ENCODE measurements around the gene BOLL. TPM values are rescaled to one million over a fixed set of nuclear protein-coding genes. Genes with fewer than 3 reads are reported as not detected.

The BOLL gene
- total and polyA plus RNA-seq, 10 of the 15 experiments (the other 5 are each of a cell fraction or from before 2014, with no cell fraction given) = 0.05 TPM; not detected in 9

GRCh38 chr2:197727011-197727410 is 58.1 kb downstream of the BOLL start:
- intact Hi-C loops (cut with micrococcal nuclease; ENCODE audit: unreplicated experiment) (no loop called here), in situ Hi-C loops (cut with MboI) (no loop called here)
- H4K20me1 ChIP-seq (ENCODE audit: control insufficient read depth, insufficient read depth) = no peaks in the 10 kb centered on the region
- ChIA-PET RAD21 (ENCODE audit: unreplicated experiment) (no interaction called here), SMC1A (ENCODE audit: uncharacterized antibody, unreplicated experiment) (no interaction called here), CTCF (no interaction called here), POLR2A (no interaction called here)
- no peak overlapping the region for H3K9ac ChIP-seq (ENCODE audit: control insufficient read depth, insufficient read depth, low read length)
- no peaks in the 10 kb centered on the region for H3K79me2 ChIP-seq (ENCODE audit: control insufficient read depth, insufficient read depth, low read length)
- no peaks in the 10 kb centered on the region for H3K9me3 ChIP-seq (replicated peaks; ENCODE audit: control insufficient read depth, insufficient read depth, low read length)
- DNase-seq (ENCODE audit: low read depth, low spot score) (no peak), ATAC-seq (no peak), FAIRE-seq (no peak)
- H3K36me3 ChIP-seq (ENCODE audit: control insufficient read depth in 2 of 2, insufficient read depth in 2 of 2, low read length in 1 of 2) = no peaks in the 10 kb centered on the region
- no peak overlapping the region for H3K4me3 ChIP-seq
- BruUV-seq (replicated peaks) = no TSS peak
- no peaks in the 10 kb centered on the region for H3K4me1 ChIP-seq (ENCODE audit: control insufficient read depth, insufficient read depth, low read length)
- H2AFZ ChIP-seq (ENCODE audit: control insufficient read depth, low read depth, low read length) = no peak overlapping the region
- no peaks in the 10 kb centered on the region for H3K27me3 ChIP-seq (replicated peaks in 1 of 2; ENCODE audit: control insufficient read depth in 2 of 2, insufficient read depth in 2 of 2, low read length in 1 of 2)
- no peak overlapping the region for H3K27ac ChIP-seq (ENCODE audit: control insufficient read depth, insufficient read depth)
- H3K4me2 ChIP-seq (ENCODE audit: control insufficient read depth, insufficient read depth) = no peak overlapping the region
- TF ChIP-seq, protein P1, sequence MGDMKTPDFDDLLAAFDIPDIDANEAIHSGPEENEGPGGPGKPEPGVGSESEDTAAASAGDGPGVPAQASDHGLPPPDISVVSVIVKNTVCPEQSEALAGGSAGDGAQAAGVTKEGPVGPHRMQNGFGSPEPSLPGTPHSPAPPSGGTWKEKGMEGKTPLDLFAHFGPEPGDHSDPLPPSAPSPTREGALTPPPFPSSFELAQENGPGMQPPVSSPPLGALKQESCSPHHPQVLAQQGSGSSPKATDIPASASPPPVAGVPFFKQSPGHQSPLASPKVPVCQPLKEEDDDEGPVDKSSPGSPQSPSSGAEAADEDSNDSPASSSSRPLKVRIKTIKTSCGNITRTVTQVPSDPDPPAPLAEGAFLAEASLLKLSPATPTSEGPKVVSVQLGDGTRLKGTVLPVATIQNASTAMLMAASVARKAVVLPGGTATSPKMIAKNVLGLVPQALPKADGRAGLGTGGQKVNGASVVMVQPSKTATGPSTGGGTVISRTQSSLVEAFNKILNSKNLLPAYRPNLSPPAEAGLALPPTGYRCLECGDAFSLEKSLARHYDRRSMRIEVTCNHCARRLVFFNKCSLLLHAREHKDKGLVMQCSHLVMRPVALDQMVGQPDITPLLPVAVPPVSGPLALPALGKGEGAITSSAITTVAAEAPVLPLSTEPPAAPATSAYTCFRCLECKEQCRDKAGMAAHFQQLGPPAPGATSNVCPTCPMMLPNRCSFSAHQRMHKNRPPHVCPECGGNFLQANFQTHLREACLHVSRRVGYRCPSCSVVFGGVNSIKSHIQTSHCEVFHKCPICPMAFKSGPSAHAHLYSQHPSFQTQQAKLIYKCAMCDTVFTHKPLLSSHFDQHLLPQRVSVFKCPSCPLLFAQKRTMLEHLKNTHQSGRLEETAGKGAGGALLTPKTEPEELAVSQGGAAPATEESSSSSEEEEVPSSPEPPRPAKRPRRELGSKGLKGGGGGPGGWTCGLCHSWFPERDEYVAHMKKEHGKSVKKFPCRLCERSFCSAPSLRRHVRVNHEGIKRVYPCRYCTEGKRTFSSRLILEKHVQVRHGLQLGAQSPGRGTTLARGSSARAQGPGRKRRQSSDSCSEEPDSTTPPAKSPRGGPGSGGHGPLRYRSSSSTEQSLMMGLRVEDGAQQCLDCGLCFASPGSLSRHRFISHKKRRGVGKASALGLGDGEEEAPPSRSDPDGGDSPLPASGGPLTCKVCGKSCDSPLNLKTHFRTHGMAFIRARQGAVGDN (IDR thresholded peaks at IDR 0.05) = no peak
- TF ChIP-seq HDGF (IDR thresholded peaks at IDR 0.05) (no peak), GATAD2B (conservative IDR thresholded peaks at IDR 0.05; ENCODE audit: low read depth) (no peak), SP1 (IDR thresholded peaks at IDR 0.05; ENCODE audit: low read depth, low read length) (no peak), MYC (IDR thresholded peaks at IDR 0.05; ENCODE audit: insufficient read depth, insufficient read length, insufficient replicate concordance, low read length, severe bottlenecking) (no peak), CTCF (IDR thresholded peaks at IDR 0.05 in 2 of 3, conservative IDR thresholded peaks at IDR 0.05 in 1 of 3; ENCODE audit: control insufficient read depth in 2 of 3, extremely low read depth in 1 of 3, insufficient read depth in 1 of 3, low read depth in 3 of 3, low read length in 3 of 3) (no peak), KDM1A (IDR thresholded peaks at IDR 0.05; ENCODE audit: borderline replicate concordance) (no peak), SMARCA5 (IDR thresholded peaks at IDR 0.05) (no peak), MXI1 (IDR thresholded peaks at IDR 0.05; ENCODE audit: low read depth, low read length) (no peak), PAX8 (IDR thresholded peaks at IDR 0.05) (no peak), ETV6 (conservative IDR thresholded peaks at IDR 0.05 in 1 of 2, IDR thresholded peaks at IDR 0.05 in 1 of 2; ENCODE audit: borderline replicate concordance in 1 of 2, low read depth in 1 of 2) (no peak)
- TF ChIP-seq, protein P2, sequence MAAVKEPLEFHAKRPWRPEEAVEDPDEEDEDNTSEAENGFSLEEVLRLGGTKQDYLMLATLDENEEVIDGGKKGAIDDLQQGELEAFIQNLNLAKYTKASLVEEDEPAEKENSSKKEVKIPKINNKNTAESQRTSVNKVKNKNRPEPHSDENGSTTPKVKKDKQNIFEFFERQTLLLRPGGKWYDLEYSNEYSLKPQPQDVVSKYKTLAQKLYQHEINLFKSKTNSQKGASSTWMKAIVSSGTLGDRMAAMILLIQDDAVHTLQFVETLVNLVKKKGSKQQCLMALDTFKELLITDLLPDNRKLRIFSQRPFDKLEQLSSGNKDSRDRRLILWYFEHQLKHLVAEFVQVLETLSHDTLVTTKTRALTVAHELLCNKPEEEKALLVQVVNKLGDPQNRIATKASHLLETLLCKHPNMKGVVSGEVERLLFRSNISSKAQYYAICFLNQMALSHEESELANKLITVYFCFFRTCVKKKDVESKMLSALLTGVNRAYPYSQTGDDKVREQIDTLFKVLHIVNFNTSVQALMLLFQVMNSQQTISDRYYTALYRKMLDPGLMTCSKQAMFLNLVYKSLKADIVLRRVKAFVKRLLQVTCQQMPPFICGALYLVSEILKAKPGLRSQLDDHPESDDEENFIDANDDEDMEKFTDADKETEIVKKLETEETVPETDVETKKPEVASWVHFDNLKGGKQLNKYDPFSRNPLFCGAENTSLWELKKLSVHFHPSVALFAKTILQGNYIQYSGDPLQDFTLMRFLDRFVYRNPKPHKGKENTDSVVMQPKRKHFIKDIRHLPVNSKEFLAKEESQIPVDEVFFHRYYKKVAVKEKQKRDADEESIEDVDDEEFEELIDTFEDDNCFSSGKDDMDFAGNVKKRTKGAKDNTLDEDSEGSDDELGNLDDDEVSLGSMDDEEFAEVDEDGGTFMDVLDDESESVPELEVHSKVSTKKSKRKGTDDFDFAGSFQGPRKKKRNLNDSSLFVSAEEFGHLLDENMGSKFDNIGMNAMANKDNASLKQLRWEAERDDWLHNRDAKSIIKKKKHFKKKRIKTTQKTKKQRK (IDR thresholded peaks at IDR 0.05; ENCODE audit: low read depth, low read length) = no peak
- TF ChIP-seq, protein P3, sequence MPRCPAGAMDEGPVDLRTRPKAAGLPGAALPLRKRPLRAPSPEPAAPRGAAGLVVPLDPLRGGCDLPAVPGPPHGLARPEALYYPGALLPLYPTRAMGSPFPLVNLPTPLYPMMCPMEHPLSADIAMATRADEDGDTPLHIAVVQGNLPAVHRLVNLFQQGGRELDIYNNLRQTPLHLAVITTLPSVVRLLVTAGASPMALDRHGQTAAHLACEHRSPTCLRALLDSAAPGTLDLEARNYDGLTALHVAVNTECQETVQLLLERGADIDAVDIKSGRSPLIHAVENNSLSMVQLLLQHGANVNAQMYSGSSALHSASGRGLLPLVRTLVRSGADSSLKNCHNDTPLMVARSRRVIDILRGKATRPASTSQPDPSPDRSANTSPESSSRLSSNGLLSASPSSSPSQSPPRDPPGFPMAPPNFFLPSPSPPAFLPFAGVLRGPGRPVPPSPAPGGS (IDR thresholded peaks at IDR 0.05; ENCODE audit: borderline replicate concordance, insufficient read depth, low read depth, low read length, poor library complexity, severe bottlenecking) = no peak
